Brain microvascular endothelial cell (primary cell): ENCODE data around the gene ANAPC7.

Experiments
- DNase-seq: peaks from one replicate; pipeline ENCODE4 v3.0.0-alpha.2; 2020
- H3K27ac ChIP-seq: fragments of 250-450 bp; sonication (Bioruptor Pico); 2 replicates; pipeline ENCODE4 v1.5.1; 2020; ENCODE audit warnings: mild to moderate bottlenecking, moderate library complexity
- H3K27me3 ChIP-seq: fragments of 250-450 bp; sonication (Bioruptor Pico); replicated peaks from 2 replicates; pipeline ENCODE4 v1.5.1; 2020; ENCODE audit warnings: mild to moderate bottlenecking
- H3K36me3 ChIP-seq: fragments of 250-450 bp; sonication (Bioruptor Pico); replicated peaks from 2 replicates; pipeline ENCODE4 v1.5.1; 2020; ENCODE audit warnings: mild to moderate bottlenecking
- H3K4me3 ChIP-seq: 2 replicates; pipeline ENCODE4 v1.5.1; 2011; ENCODE audit warnings: low read depth, mild to moderate bottlenecking, control low read depth, low read length, moderate library complexity
- in situ Hi-C: cut with HindIII; loops from 2 replicates; pipeline ENCODE4 v1.10.0; 2017; ENCODE audit warnings: low sequenced_read_pairs, low pct_ligation_motif_present
- TF ChIP-seq, protein P1 (sequence below): IDR thresholded peaks from 2 replicates; pipeline ENCODE4 v1.5.1; 2011; ENCODE audit warnings: low read depth, mild to moderate bottlenecking, moderate library complexity, low read length, control low read depth, inconsistent platforms; ENCODE audit errors: missing control alignments

The ANAPC7 gene

DNA sequence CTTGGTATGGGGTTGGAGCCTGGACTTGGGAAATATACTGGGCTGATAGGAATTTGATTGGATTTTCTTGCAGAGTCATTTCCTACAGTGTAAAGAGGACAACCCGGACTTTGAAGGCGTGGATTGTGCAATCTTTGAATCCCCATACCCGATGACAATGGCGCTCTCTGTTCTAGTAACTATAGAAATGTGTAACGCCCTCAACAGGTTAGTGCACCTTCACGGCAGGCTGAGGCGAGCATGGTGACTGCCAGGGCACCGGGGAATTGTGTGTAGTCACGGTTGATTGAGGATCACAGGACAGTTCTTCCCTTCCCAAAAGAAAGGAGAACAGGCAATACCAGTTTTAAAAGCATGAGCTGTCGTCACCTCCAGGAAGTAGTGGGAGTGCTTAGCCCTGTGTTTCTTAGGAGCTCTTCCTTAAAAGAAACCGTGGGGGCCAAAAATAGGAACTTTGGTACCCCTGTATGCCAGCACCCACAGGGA, 58.3 kb downstream of the ANAPC7 start:
- no peak overlapping the region for H3K4me3 ChIP-seq
- DNase-seq: no peak
- no peak overlapping the region for H3K27ac ChIP-seq
- no peaks in the 10 kb centered on the region for H3K27me3 ChIP-seq
- TF ChIP-seq, protein P1, sequence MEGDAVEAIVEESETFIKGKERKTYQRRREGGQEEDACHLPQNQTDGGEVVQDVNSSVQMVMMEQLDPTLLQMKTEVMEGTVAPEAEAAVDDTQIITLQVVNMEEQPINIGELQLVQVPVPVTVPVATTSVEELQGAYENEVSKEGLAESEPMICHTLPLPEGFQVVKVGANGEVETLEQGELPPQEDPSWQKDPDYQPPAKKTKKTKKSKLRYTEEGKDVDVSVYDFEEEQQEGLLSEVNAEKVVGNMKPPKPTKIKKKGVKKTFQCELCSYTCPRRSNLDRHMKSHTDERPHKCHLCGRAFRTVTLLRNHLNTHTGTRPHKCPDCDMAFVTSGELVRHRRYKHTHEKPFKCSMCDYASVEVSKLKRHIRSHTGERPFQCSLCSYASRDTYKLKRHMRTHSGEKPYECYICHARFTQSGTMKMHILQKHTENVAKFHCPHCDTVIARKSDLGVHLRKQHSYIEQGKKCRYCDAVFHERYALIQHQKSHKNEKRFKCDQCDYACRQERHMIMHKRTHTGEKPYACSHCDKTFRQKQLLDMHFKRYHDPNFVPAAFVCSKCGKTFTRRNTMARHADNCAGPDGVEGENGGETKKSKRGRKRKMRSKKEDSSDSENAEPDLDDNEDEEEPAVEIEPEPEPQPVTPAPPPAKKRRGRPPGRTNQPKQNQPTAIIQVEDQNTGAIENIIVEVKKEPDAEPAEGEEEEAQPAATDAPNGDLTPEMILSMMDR: no peak
- in situ Hi-C loops: no loop called here
- peaks cover 97% of the 10 kb centered on the region for H3K36me3 ChIP-seq

- TF ChIP-seq, protein P1: no peak
- Histone ChIP-seq H3K36me3 (peaks cover 97% of the 10 kb centered on the region), H3K27me3 (no peaks in the 10 kb centered on the region), H3K27ac (no peak overlapping the region), H3K4me3 (no peak overlapping the region)
- in situ Hi-C loops: no loop called here
- no peak for DNase-seq
Measured at GRCh38 chr12:110344657-110345056, 58.9 kb downstream of the ANAPC7 start.

DNA sequence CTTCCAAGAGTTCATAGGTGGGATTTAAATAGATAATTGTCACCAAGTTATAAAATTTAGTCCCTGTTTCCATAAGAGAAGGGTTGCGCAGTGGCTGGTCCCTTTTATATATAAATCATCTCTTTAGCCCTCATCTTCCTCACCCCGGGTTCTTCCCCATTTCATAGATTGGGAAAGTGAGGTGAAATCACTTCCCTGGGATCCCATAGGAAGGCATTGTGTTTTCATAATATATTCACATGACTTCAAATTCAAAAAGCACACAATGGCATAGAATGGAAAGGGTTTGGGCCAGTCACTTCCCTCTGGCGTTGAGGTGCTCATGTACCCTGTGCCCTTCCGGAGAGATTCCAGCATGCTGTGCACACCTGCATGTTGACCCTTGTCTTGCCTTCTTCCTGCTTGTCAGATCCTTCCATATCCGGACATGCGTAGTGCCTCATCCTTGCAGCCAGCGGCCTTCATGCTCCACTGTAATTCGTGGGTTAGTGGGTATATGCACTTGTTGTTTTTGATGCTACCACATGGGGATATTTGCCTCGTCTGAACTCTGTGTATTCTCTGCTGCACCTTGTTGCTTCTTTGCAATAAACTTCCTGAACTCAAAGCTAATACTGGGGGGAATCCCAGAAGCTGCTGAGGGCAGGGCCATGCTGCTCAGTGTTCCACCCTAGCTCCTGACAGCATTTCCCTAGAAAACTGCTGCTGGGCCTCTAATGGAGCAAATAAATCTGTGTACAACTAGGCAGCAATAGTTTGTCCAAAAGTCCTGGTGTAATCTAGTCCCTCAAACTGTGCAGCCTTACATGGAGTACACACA, 59.6 kb downstream of the ANAPC7 start:
- DNase-seq: no peak

GRCh38 chr12:110343114-110343513, 60.4 kb downstream of the ANAPC7 start:
- in situ Hi-C loops: no loop called here
- H3K27me3 ChIP-seq: no peaks in the 10 kb centered on the region
- H3K36me3 ChIP-seq: peaks cover 97% of the 10 kb centered on the region
- no peak overlapping the region for H3K4me3 ChIP-seq
- TF ChIP-seq, protein P1: no peak
- DNase-seq: no peak
- no peak overlapping the region for H3K27ac ChIP-seq

More for the DNA sequence above, 59.6 kb downstream of the ANAPC7 start:
- Histone ChIP-seq H3K27me3 (no peaks in the 10 kb centered on the region), H3K27ac (no peak overlapping the region), H3K36me3 (peaks cover 97% of the 10 kb centered on the region), H3K4me3 (no peak overlapping the region)
- in situ Hi-C loops: no loop called here
- TF ChIP-seq, protein P1: no peak

GRCh38 chr12:110342157-110342556, 61.4 kb downstream of the ANAPC7 start:
- peaks cover 98% of the 10 kb centered on the region for H3K36me3 ChIP-seq
- TF ChIP-seq, protein P1: no peak
- H3K27ac ChIP-seq: no peak overlapping the region
- H3K27me3 ChIP-seq: no peaks in the 10 kb centered on the region
- in situ Hi-C loops: no loop called here
- DNase-seq: no peak
- no peak overlapping the region for H3K4me3 ChIP-seq
